Prostate gland (tissue), 2 donors: ENCODE measurements around the gene SSBP3.

Experiments used
- POLR2AphosphoS5 ChIP-seq: sonication (generic); formaldehyde crosslinking; IDR thresholded peaks from one replicate; pipeline ENCODE4 v1.6.1; 2017; ENCODE audit warnings: antibody characterized with exemption
- TF ChIP-seq, protein P1 (sequence below), 4 experiments: fragments of 200-600 bp in 2 of 4; fragments of 450-650 bp in 2 of 4; sonication (generic) in 2 of 4; IDR thresholded peaks; 1 replicate in 3 of 4; 2 replicates in 1 of 4; pipeline ENCODE4 v1.5.1; 2016 to 2019; ENCODE audit warnings: antibody characterized with exemption in 4 of 4, mild to moderate bottlenecking in 2 of 4, moderate library complexity in 2 of 4

- TF ChIP-seq POLR2AphosphoS5: no peak
- TF ChIP-seq, protein P1, sequence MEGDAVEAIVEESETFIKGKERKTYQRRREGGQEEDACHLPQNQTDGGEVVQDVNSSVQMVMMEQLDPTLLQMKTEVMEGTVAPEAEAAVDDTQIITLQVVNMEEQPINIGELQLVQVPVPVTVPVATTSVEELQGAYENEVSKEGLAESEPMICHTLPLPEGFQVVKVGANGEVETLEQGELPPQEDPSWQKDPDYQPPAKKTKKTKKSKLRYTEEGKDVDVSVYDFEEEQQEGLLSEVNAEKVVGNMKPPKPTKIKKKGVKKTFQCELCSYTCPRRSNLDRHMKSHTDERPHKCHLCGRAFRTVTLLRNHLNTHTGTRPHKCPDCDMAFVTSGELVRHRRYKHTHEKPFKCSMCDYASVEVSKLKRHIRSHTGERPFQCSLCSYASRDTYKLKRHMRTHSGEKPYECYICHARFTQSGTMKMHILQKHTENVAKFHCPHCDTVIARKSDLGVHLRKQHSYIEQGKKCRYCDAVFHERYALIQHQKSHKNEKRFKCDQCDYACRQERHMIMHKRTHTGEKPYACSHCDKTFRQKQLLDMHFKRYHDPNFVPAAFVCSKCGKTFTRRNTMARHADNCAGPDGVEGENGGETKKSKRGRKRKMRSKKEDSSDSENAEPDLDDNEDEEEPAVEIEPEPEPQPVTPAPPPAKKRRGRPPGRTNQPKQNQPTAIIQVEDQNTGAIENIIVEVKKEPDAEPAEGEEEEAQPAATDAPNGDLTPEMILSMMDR (IDR thresholded peaks at IDR 0.05): no peak
Observed at GRCh38 chr1:54372978-54373377, 33.2 kb downstream of the SSBP3 start.
